ENCODE results near the gene GNAI3.

DNA sequence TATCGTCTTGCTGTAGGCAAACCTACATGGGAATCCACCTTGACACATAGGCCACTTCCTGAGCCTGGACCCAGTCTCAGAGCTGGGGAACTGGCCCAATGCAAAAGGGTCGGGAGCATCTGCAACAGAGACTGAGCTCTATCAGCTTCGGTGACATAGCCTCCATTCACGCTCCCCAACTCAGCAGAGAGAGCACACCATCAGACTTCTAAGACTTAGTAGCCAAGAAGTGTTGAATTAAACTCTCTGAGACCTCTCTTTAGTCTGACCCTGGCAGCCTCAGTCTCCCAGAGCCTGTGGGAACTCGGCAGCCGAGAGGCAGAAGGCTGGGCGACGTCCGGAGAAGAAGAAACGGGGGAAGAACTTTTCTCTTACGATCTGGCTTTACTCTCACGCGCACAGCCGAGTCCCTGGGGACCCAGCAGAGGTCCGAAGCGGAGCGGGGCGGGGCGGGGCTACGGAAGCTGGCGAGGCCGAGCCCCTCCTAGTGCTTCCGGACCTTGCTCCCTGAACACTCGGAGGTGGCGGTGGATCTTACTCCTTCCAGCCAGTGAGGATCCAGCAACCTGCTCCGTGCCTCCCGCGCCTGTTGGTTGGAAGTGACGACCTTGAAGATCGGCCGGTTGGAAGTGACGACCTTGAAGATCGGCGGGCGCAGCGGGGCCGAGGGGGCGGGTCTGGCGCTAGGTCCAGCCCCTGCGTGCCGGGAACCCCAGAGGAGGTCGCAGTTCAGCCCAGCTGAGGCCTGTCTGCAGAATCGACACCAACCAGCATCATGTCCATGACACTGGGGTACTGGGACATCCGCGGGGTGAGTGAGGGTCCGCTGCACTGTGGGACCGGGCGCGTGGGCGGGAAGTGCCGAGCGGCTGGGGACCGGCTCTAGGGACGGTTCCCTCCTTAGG is 107.5 kb downstream of the GNAI3 start, which contains the start of gene GSTM4:
- TF ChIP-seq, protein P1, sequence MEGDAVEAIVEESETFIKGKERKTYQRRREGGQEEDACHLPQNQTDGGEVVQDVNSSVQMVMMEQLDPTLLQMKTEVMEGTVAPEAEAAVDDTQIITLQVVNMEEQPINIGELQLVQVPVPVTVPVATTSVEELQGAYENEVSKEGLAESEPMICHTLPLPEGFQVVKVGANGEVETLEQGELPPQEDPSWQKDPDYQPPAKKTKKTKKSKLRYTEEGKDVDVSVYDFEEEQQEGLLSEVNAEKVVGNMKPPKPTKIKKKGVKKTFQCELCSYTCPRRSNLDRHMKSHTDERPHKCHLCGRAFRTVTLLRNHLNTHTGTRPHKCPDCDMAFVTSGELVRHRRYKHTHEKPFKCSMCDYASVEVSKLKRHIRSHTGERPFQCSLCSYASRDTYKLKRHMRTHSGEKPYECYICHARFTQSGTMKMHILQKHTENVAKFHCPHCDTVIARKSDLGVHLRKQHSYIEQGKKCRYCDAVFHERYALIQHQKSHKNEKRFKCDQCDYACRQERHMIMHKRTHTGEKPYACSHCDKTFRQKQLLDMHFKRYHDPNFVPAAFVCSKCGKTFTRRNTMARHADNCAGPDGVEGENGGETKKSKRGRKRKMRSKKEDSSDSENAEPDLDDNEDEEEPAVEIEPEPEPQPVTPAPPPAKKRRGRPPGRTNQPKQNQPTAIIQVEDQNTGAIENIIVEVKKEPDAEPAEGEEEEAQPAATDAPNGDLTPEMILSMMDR (conservative IDR thresholded peaks at IDR 0.05 in 1 of 2, IDR thresholded peaks at IDR 0.05 in 1 of 2; ENCODE audit: low read depth in 1 of 2, low read length in 2 of 2): no peak
- TF ChIP-seq EZH2 (IDR thresholded peaks at IDR 0.05; ENCODE audit: low read length, missing control alignments): no peak
